GM12874 (cell line): ENCODE results near the gene RXFP4.

Source experiments
- TF ChIP-seq, protein P1 (sequence below): IDR thresholded peaks from 2 replicates; pipeline ENCODE4 v1.5.1; 2011; ENCODE audit warnings: low read depth, mild to moderate bottlenecking, control low read depth, low read length, moderate library complexity; ENCODE audit not compliant: insufficient read depth

RXFP4 gene

DNA sequence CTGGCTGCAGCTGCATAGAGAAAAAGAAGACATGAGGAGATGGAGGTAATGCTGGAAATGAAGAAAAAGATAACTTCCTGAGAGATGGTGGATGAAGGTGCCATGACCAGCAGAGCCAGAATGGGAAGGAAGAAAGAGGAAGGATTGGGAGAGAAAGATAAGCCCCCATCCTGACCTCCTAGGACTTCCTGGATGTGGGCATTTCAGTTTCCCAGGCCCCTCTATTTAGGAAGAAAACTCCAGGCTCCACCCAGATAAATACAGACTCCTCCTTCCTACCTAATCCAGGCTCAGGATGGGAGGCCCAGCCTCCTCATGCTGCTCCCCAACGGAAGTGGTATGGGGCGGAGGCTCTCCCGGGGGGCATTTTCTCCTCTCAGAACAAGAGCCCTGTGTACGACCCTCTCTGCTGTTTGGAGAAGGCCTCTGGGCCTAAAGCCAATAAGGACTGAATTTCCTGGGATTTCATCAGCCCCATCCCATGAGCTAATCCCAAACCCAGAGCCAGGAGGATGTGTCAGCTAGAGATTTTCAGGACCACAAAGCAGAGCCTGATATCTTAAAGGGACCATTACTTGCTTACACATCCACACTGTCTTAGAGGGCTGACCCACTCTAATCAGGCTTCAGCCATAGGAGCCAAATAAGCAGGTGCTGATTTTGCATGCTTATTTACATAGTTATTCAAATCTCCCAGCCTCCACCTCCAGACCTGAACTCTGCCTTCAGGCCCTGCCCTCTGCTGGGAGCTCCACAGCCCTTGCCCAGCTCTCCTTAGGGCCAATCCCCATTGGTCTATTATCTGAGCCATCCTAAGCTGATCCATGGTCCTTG, 42.0 kb downstream of the RXFP4 start:
- TF ChIP-seq, protein P1, sequence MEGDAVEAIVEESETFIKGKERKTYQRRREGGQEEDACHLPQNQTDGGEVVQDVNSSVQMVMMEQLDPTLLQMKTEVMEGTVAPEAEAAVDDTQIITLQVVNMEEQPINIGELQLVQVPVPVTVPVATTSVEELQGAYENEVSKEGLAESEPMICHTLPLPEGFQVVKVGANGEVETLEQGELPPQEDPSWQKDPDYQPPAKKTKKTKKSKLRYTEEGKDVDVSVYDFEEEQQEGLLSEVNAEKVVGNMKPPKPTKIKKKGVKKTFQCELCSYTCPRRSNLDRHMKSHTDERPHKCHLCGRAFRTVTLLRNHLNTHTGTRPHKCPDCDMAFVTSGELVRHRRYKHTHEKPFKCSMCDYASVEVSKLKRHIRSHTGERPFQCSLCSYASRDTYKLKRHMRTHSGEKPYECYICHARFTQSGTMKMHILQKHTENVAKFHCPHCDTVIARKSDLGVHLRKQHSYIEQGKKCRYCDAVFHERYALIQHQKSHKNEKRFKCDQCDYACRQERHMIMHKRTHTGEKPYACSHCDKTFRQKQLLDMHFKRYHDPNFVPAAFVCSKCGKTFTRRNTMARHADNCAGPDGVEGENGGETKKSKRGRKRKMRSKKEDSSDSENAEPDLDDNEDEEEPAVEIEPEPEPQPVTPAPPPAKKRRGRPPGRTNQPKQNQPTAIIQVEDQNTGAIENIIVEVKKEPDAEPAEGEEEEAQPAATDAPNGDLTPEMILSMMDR = no peak

DNA sequence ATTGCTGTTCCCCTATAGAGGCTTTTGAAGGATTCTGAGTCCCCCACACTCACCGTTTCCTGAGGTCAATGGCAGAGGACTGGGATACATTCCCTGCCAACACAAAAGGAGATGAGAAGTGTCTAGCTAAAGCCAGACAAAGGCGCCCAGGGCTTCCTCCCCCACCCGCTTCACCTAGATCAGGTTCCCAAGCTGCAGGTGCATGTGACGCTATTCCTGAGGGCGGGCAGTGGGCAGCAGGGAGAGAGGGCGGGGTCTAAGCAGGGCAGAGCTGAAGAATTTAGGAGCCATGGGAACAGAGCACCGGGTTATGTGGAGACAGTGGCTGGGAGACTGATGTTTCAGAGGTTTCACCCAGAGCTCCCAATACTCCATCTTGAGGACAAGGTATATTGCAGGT, 42.9 kb downstream of the RXFP4 start:
- TF ChIP-seq, protein P1 = no peak

DNA sequence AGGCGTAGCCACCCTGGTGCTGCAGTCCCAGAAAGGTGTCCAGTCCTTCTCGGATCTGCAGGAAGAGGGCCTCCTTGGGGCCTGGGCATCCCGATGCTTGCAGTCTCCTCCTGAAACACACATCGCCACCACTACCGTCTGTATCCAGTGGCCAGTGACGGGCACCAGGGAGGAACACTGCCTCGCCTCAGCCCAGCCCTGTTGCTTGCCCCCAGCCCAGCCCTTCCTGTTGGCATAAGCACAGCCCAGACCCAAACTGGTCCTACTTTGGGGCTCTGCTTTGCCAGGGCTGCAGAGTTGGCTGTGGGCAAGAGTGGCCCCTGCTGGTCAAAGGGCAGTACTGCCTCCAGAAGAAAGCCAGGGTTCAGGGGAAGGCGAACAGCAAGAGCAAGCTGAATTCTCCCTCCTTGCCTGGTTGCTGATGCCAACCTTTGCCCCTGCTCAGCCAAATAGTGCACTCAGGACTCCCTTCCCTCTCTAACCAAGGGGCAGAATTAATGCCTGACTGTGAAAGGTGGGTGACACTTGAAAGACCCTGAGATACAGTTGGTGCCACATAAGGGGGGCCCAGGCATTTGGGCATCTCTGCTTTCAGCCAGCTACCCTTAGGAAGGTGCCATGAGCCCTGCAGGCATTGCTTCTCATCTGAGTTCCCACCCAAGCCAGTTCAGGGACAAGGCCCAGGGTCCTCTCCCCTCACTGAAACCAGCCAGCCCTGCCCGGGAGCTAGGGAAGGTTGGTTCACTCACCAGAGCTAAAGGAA, 48.0 kb downstream of the RXFP4 start:
- TF ChIP-seq, protein P1 = peak; percentile 99

DNA sequence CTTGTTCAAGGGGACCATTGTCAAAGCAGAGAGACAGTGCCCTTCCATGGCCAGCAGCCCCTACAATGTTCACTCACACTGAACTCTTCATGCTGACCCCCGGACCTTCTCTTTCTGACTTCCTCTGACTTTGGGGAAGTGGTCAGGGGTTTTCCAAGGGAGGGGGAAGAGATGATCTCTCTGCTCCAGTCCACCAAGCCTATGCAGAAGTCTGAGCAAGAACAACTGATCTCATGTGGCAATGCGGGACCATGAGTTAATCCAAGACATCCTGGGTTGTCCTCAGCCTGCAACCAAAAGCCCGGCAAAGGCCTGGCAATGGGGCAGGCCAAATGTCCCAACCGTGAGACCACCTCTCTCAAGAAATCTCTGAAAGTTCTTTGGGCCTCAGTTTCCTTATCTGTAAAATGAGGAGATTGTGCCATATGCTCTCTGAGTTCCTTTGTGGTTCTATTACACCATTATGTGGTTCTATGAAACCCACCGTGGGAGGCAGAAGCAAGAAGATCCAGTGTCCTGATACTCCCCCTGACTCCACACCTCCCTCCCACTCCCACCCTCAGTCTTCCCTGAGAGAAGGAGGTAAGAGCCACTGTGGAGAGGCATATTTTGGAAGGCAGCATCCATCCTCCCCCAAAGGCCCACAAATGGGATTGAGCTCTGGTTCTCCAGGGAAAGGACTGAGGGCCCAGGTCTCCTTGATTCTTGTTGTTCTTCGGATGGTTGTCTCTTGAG, 48.7 kb downstream of the RXFP4 start:
- TF ChIP-seq, protein P1 = no peak
